Erythroblast (primary cell): ENCODE results near the gene LHFPL2.

Experiments used
- DNase-seq, 2 experiments: peaks; one replicate each; lab custom pipeline; 2025; lab: John Stamatoyannopoulos, UW
- GATA1 ChIP-seq: IDR thresholded peaks from 2 replicates; pipeline ENCODE4 v1.6.1; 2011; ENCODE audit warnings: low read depth, mild to moderate bottlenecking, control low read depth, low read length, moderate library complexity
- POLR2A ChIP-seq: IDR thresholded peaks from 2 replicates; pipeline ENCODE4 v1.6.1; 2011; ENCODE audit warnings: mild to moderate bottlenecking, low read length

The LHFPL2 gene

GRCh38 chr5:78577071-78577807 lies 71.3 kb downstream of the LHFPL2 start:
- no peak for TF ChIP-seq GATA1
- DNase-seq, result no peak

- no peak for TF ChIP-seq POLR2A
- TF ChIP-seq GATA1, result no peak
- no peak for DNase-seq
Measured at GRCh38 chr5:78576376-78576775, 72.2 kb downstream of the LHFPL2 start.

GRCh38 chr5:78574731-78575161 lies 73.8 kb downstream of the LHFPL2 start:
- TF ChIP-seq GATA1, result no peak
- TF ChIP-seq POLR2A, result no peak
- no peak for DNase-seq

GRCh38 chr5:78574131-78574673 lies 74.4 kb downstream of the LHFPL2 start:
- no peak for DNase-seq
- TF ChIP-seq GATA1 (no peak), POLR2A (no peak)

GRCh38 chr5:78573318-78573717 lies 75.3 kb downstream of the LHFPL2 start:
- TF ChIP-seq GATA1, result no peak
- no peak for TF ChIP-seq POLR2A
- no peak for DNase-seq

GRCh38 chr5:78570646-78571045 lies 77.9 kb downstream of the LHFPL2 start:
- no peak for DNase-seq
- TF ChIP-seq GATA1 (no peak), POLR2A (no peak)

- DNase-seq, result no peak
- TF ChIP-seq POLR2A (no peak), GATA1 (no peak)
Measured at GRCh38 chr5:78569441-78569840, 79.1 kb downstream of the LHFPL2 start.

- no peak for DNase-seq
- TF ChIP-seq POLR2A (no peak), GATA1 (no peak)
Measured at GRCh38 chr5:78568676-78569075, 79.9 kb downstream of the LHFPL2 start.

GRCh38 chr5:78568212-78568611 lies 80.4 kb downstream of the LHFPL2 start:
- no peak for TF ChIP-seq POLR2A
- TF ChIP-seq GATA1, result no peak
- DNase-seq, result no peak

GRCh38 chr5:78567617-78568016 lies 81.0 kb downstream of the LHFPL2 start:
- TF ChIP-seq POLR2A (no peak), GATA1 (no peak)
- no peak for DNase-seq

GRCh38 chr5:78566747-78567425 lies 81.7 kb downstream of the LHFPL2 start:
- peak; percentile 40 to 48 for DNase-seq
- no peak for TF ChIP-seq POLR2A
- no peak for TF ChIP-seq GATA1

- TF ChIP-seq POLR2A (no peak), GATA1 (no peak)
- no peak for DNase-seq
Measured at GRCh38 chr5:78565395-78565794, 83.2 kb downstream of the LHFPL2 start.

GRCh38 chr5:78563621-78564020 lies 85.0 kb downstream of the LHFPL2 start:
- DNase-seq, result no peak
- TF ChIP-seq GATA1 (no peak), POLR2A (no peak)

GRCh38 chr5:78562714-78563330 lies 85.8 kb downstream of the LHFPL2 start:
- DNase-seq, result no peak
- no peak for TF ChIP-seq POLR2A
